Measurements from ENCODE around the gene THSD7B.

THSD7B gene

DNA sequence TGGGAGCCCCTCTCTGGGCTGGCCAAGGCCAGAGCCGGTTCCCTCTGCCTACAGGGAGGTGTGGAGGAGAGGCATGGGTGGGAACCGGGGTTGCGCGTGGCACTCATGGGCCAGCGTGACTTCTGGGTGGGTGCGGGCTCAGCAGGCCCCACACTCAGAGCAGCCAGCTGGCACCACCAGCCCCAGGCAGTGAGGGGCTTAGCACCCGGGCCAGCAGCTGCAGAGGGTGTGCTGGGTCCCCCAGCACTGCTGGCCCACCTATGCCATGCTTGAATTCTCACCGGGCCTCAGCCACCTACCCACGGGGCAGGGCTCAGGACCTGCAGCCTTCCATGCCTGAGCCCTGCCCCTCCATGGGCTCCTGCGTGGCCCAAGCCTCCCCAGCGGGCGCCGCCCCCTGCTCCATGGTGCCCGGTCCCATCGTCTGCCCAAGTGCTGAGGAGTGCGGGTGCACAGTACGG, 950.4 kb downstream of the THSD7B start:
- DNase-seq, result no peak

DNA sequence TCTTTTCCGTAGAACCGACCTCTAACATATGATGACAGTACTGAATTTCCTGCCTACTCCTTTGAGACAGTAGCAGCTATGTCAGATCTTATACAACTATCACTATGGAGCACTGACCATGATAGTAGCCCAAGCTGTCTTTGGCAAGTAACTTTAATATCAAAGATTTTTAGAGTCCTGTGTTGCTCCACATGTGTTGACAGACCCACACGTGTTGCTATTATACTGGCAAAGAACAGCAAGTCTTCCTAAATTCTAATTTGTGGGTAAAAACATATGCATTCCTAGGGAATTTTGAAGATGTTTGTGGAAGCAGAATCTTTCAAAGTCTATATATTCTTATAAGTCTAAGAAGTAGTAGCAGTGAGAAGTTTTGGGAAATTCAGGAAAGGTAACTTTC, 953.4 kb downstream of the THSD7B start:
- DNase-seq, result no peak

DNA sequence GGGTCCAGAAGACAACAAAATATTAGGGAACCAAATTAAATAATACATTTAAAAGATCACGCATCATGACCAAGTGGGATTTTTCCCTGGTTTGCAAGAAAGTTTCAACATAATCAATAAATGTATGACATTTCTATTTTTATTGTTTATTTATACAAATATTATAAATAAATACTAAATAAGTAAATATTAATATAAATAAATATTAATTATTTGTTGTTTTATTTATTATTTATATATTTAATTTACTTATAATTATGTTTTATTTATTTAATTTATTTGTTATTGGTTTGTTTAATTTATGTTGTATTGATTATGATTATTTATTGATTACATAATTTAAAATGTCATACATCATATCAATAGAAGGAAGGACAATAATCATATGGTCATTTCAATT, 956.4 kb downstream of the THSD7B start:
- DNase-seq, result no peak

DNA sequence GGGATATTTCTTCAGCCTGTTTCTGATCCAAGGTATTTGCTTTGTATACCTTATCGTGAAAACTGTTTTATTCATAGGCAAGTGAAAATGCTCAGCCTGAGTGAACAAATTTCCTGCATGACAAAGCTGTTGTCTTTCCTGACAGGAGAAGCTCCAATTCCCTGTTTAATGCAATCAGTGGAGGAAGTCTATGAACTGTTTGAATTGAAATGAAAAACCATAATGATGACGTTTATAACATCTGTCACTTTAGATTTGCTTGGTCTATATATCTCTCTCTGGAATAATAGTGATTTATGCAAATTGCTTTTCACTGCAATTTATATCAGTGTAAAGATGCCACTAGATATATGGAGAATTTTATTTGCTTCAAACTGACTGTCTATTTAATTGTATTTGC, 959.6 kb downstream of the THSD7B start:
- DNase-seq, result no peak

Data from fibroblast of skin of right quadriceps (primary cell).